Fibroblast of villous mesenchyme (primary cell): ENCODE measurements around the gene KCNQ1. TPM values are rescaled to one million over a fixed set of nuclear protein-coding genes. Genes with fewer than 3 reads are reported as not detected.

Experiments used
- DNase-seq: peaks from one replicate; pipeline ENCODE4 v3.0.0-alpha.2; 2010; ENCODE audit warnings: low read depth
- H3K4me3 ChIP-seq: 2 replicates; pipeline ENCODE4 v1.5.1; 2011; ENCODE audit warnings: low read depth, mild to moderate bottlenecking, low read length
- total RNA-seq: library from RNA; depleted of rRNA; stranded (reverse); fragments of >200 nt; gene quantifications from 2 replicates; pipeline ENCODE4 v1.2.3, GENCODE V29; 2012
- TF ChIP-seq, protein P1 (sequence below): IDR thresholded peaks from 2 replicates; pipeline ENCODE4 v1.5.1; 2012; ENCODE audit warnings: low read depth, mild to moderate bottlenecking, low read length; ENCODE audit not compliant: insufficient read depth

Gene KCNQ1
- total RNA-seq, 1 donor: not detected

DNA sequence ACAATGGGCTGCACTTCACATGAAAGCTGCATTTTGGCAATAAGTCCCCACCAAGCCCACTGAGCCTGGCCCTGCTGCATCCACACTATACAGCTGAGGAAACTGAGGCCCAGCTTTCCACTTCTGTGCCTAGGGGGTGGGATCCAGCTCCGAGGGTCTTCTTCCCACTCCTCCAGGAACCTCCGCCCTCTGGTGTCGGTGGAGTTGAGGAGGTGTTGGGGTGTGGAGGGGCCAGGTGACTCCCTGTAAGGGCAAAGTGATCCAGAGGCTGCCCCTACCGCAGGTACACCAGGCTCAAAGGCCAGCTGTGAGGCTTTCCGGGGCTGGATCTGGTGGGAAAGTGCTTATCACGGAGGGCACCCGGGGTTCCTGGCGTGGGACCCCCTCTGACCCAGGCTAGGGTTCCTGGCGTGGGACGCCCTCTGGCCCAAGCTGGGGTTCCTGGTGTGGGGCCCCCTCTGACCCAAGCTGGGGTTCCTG lies 125.0 kb downstream of the KCNQ1 start:
- no peak for DNase-seq
- no peak overlapping the region for H3K4me3 ChIP-seq
- TF ChIP-seq, protein P1, sequence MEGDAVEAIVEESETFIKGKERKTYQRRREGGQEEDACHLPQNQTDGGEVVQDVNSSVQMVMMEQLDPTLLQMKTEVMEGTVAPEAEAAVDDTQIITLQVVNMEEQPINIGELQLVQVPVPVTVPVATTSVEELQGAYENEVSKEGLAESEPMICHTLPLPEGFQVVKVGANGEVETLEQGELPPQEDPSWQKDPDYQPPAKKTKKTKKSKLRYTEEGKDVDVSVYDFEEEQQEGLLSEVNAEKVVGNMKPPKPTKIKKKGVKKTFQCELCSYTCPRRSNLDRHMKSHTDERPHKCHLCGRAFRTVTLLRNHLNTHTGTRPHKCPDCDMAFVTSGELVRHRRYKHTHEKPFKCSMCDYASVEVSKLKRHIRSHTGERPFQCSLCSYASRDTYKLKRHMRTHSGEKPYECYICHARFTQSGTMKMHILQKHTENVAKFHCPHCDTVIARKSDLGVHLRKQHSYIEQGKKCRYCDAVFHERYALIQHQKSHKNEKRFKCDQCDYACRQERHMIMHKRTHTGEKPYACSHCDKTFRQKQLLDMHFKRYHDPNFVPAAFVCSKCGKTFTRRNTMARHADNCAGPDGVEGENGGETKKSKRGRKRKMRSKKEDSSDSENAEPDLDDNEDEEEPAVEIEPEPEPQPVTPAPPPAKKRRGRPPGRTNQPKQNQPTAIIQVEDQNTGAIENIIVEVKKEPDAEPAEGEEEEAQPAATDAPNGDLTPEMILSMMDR: no peak

DNA sequence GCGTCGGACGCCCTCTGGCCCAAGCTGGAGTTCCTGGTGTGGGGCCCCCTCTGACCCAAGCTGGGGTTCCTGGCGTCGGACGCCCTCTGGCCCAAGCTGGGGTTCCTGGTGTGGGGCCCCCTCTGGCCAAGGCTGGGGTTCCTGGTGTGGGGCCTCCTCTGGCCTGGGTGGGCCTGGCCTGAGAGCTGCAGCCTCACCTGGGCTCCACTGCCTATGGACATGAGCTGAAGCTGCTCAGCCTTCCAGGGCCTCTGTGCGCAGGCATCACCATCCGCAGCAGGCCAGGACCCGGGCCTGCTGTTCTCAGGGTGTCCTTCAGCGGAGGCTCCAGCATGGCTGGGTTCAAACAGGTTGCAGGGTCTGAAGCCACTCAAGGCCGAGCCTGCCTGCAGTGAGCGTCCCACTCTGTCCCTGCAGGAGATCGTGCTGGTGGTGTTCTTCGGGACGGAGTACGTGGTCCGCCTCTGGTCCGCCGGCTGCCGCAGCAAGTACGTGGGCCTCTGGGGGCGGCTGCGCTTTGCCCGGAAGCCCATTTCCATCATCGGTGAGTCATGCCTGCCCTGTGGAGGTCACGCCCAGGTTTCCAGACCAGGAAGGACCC lies 125.5 kb downstream of the KCNQ1 start:
- DNase-seq: no peak
- TF ChIP-seq, protein P1: no peak
- H3K4me3 ChIP-seq: no peak overlapping the region

DNA sequence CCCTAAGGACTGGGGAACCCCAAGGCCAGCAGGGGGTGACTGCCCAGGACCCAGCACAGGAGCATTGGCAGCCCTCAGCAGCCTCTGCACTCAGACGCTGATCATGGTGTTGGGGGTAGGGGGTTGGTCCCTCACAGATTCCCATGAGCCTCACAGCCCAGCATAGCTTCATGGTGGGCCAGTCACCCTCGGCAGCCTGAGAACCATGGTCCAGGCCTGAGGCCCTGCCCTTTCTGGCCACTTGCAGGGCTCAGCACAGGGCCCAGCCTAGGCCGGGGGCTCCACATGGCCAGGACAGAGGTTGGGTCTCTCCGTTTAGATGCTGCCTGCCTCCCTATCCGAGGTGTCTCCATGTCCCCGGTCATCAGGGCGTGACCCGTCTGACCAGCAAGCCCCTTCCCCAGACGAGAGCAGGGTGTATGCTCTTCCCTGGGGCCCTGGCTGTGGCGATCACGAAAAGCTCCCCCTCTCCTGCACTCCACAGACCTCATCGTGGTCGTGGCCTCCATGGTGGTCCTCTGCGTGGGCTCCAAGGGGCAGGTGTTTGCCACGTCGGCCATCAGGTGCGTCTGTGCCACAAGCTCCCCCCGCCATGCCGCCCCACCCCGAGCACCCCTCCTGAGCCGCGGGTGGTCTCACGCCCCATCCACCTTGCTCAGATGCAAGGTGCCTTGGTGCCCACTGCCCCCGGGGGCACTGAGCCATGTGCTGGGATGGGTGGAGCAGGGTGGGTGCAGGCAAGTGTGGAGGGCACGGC lies 126.2 kb downstream of the KCNQ1 start:
- TF ChIP-seq, protein P1: no peak
- DNase-seq: no peak
- H3K4me3 ChIP-seq: no peak overlapping the region

DNA sequence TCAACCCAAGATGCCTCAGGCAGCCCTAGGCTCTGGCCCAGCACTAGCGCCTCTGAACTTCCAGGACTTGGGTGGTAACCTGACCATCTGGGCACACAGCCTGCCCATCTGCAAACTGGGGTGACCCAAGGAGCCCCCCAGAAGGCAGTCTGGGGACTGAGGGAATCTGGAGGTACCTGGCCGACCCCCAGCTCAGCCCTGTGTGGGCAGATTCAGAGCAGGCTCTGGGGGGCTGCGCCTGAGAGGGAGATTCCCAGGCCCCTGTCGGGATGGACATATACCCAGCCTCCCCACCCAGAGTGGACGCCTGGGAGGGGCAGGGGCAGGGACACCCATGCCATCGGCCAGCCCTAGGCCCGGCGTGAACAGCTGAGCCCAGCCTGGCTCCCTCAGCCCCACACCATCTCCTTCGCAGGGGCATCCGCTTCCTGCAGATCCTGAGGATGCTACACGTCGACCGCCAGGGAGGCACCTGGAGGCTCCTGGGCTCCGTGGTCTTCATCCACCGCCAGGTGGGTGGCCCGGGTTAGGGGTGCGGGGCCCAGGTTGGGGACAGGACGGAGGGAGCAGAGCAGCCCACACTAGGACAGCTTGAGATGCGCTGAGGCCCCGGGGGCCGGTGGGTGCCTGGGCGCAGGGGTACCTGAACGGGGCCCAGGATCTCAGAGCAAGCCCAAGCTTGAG lies 126.9 kb downstream of the KCNQ1 start:
- H3K4me3 ChIP-seq: no peak overlapping the region
- TF ChIP-seq, protein P1: no peak
- no peak for DNase-seq

DNA sequence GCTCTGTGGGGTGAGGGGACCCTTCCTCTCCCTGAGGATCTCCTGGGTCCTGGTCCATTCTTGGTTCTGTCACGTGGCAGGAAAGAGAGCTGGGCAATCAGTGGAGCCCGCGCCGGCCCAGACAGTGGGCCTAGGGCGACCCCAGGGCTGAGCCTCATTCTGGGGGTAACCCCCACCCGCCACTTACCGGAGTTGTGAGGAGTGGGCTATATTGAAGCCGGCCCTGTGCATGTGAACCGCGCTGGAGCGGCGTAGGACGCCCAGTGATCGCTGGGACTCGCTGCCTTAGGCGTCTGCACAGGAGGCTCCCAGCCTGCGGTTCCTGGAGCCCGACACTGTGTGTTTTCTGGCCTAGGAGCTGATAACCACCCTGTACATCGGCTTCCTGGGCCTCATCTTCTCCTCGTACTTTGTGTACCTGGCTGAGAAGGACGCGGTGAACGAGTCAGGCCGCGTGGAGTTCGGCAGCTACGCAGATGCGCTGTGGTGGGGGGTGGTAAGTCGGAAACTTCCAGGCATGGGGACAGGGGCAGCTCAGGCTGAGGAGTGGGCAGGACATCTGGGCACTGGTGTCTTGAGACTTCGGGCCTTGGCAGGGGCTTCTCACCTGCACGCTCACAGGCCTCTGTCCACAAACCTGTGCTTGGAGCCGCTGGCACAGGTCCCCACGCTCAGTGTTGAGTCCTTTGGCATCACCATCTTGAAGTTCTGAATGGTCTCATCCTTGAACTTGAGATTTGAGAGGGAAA lies 127.9 kb downstream of the KCNQ1 start:
- no peak overlapping the region for H3K4me3 ChIP-seq
- TF ChIP-seq, protein P1: no peak
- DNase-seq: no peak

DNA sequence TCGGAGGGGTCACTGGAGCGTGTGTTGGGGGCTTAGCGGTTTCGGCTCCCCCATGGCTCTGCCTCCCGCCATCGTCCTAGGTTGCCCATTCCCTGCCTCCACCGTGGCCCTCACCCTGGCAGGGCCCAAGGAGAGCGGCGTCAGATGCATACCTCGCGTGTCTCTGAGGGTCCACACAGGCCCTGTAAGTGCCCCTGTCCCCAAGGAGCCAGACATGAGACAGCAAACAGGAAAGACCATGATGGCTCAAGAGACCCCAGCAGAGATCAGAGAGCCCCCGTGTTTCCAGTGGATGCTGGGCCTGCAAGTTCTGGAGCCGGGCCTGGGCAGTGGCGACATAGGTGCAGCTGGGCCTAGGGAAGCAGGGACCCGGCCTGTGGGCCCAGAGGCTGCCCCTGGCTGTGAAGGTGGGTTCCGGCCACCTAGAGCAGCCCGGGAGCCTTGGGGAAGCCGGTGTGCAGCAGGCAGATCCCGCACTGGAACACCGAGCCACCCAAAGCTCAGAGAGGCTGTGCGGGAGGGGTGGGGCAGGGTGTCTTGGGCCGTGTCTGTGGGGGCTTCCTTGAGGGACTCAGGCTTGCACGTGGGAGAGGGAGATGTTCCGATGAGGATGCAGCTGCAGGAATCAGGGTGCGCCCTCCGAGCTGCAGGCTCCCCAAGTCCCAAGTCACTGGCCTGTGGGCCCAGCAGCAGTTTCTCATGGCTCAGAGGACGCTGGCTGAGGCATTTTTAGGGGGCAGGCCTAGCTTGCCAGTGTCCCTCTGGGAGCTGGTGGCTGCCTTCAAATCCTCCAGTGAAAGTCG lies 128.6 kb downstream of the KCNQ1 start:
- DNase-seq: no peak
- TF ChIP-seq, protein P1: no peak
- H3K4me3 ChIP-seq: no peak overlapping the region
